K562 (cell line): ENCODE results near the gene FRMD4A. TPM values are rescaled to one million over a fixed set of nuclear protein-coding genes. Genes with fewer than 3 reads are reported as not detected.

Experiments
- ATAC-seq: fragments of 200-7000 bp; cut with Tn5 transposase; 3 replicates; pipeline ENCODE4 v1.9.1; 2020; ENCODE audit warnings: moderate library complexity
- BruUV-seq: library from RNA; stranded (reverse); fragments of 400-500 nt; replicated peaks from 2 replicates; lab custom pipeline; 2021; lab: Mats Ljungman, UMichigan
- CTCF ChIA-PET: fragments of 300-600 bp; formaldehyde crosslinking; extraction: SDS; loops from one replicate; lab custom pipeline; 2021; ENCODE audit warnings: low intra/inter-chr PET ratio; lab: Yijun Ruan, JAX
- POLR2A ChIA-PET: fragments of 300-600, 350-650 bp; sonication (Branson Sonifier 250); formaldehyde crosslinking; extraction: SDS; loops from one replicate; lab custom pipeline; 2021; ENCODE audit warnings: antibody characterized with exemption, inconsistent platforms; lab: Yijun Ruan, JAX
- DNase-seq, 4 experiments: peaks; one replicate each; pipeline versions ENCODE4 v3.0.0 to v3.0.0-alpha.2; 2011 to 2018; ENCODE audit warnings: low spot score in 3 of 4, mixed read lengths in 3 of 4; ENCODE audit errors: extremely low read depth in 1 of 4
- FAIRE-seq: peaks from 2 replicates; lab custom pipeline; 2011; peaks lifted over from hg19 to GRCh38; lab: Jason Lieb, UNC
- H2AFZ ChIP-seq: 2 replicates; pipeline ENCODE4 v1.6.0; 2011; ENCODE audit warnings: low read depth, low read length, control low read depth, inconsistent platforms
- H3K27ac ChIP-seq: fragments of 200-600 bp; 3 replicates; pipeline ENCODE4 v1.8.0; 2011; ENCODE audit warnings: low read depth, mild to moderate bottlenecking, control low read depth, inconsistent platforms, low read length, moderate library complexity, mixed read lengths; ENCODE audit errors: extremely low read depth
- H3K27me3 ChIP-seq, 2 experiments: fragments of 300-600 bp in 1 of 2; 2 replicates in 1 of 2; 3 replicates in 1 of 2; pipeline versions ENCODE4 v1.6.0 to v1.8.0; 2011; ENCODE audit warnings: inconsistent platforms in 2 of 2, low read length in 2 of 2, mild to moderate bottlenecking in 1 of 2, mixed read lengths in 1 of 2, moderate library complexity in 1 of 2; ENCODE audit not compliant: control insufficient read depth in 2 of 2, insufficient read depth in 2 of 2
- H3K36me3 ChIP-seq: fragments of 300-600 bp; 3 replicates; pipeline ENCODE4 v1.8.0; 2011; ENCODE audit warnings: mild to moderate bottlenecking, low read length, inconsistent platforms; ENCODE audit not compliant: control insufficient read depth, insufficient read depth
- H3K4me1 ChIP-seq, 2 experiments: fragments of 200-600 bp in 1 of 2; replicated peaks in 1 of 2; 2 replicates in 1 of 2; 3 replicates in 1 of 2; pipeline versions ENCODE4 v1.5.1 to v1.8.0; 2011; ENCODE audit warnings: inconsistent platforms in 2 of 2, low read length in 2 of 2, mild to moderate bottlenecking in 1 of 2, mixed read lengths in 1 of 2, moderate library complexity in 1 of 2; ENCODE audit not compliant: control insufficient read depth in 2 of 2, insufficient read depth in 2 of 2
- H3K4me2 ChIP-seq: 2 replicates; pipeline ENCODE4 v1.6.1; 2011; ENCODE audit warnings: low read length, control low read depth, inconsistent platforms, mixed read lengths; ENCODE audit not compliant: insufficient read depth
- H3K4me3 ChIP-seq: fragments of 200-600 bp; sonication (generic), shearing (Covaris generic); 2 replicates; pipeline ENCODE4 v1.5.1; 2016; ENCODE audit warnings: control low read depth, inconsistent platforms
- H3K79me2 ChIP-seq: fragments of 200-600 bp; 3 replicates; pipeline ENCODE4 v1.8.0; 2011; ENCODE audit warnings: low read length, inconsistent platforms; ENCODE audit not compliant: control insufficient read depth, insufficient read depth
- H3K9ac ChIP-seq, 2 experiments: 2 replicates each; pipeline versions ENCODE4 v1.6.0 to v1.6.1; 2011; ENCODE audit warnings: low read depth in 2 of 2, low read length in 2 of 2, control low read depth in 1 of 2, inconsistent platforms in 1 of 2, mild to moderate bottlenecking in 1 of 2, mixed read lengths in 1 of 2; ENCODE audit not compliant: insufficient read depth in 1 of 2
- H3K9me1 ChIP-seq: one replicate; pipeline ENCODE4 v1.6.0; 2011; ENCODE audit warnings: inconsistent platforms, mild to moderate bottlenecking, low read length, moderate library complexity; ENCODE audit not compliant: control insufficient read depth, insufficient read depth
- H3K9me3 ChIP-seq: replicated peaks from 2 replicates; pipeline ENCODE4 v1.5.1; 2011; ENCODE audit warnings: low read depth, low read length, inconsistent platforms; ENCODE audit not compliant: control insufficient read depth, insufficient read depth
- H4K20me1 ChIP-seq: replicated peaks from 2 replicates; pipeline ENCODE4 v1.6.1; 2011; ENCODE audit warnings: low read length, inconsistent platforms, mixed read lengths; ENCODE audit not compliant: control insufficient read depth, insufficient read depth
- ARHGAP35 ChIP-seq: fragments of 450-650 bp; IDR thresholded peaks from 2 replicates; pipeline ENCODE4 v1.6.1; 2018; ENCODE audit not compliant: partially characterized antibody
- ARID3A ChIP-seq: IDR thresholded peaks from 2 replicates; pipeline ENCODE4 v1.6.1; 2012; ENCODE audit warnings: low read depth, low read length, improper control_type of control experiment, borderline replicate concordance
- BRD4 ChIP-seq: fragments of 200-600 bp; sonication (generic); IDR thresholded peaks from 2 replicates; pipeline ENCODE4 v1.6.1; 2017; ENCODE audit warnings: inconsistent platforms
- EWSR1 ChIP-seq: fragments of 450-650 bp; IDR thresholded peaks from 2 replicates; pipeline ENCODE4 v1.6.1; 2018; ENCODE audit warnings: borderline replicate concordance, mild to moderate bottlenecking, low read depth, moderate library complexity; ENCODE audit not compliant: partially characterized antibody
- KLF6 ChIP-seq: fragments of 250-450 bp; sonication (Bioruptor Pico); IDR thresholded peaks from 2 replicates; pipeline ENCODE4 v1.4.0; 2020; ENCODE audit warnings: mild to moderate bottlenecking, moderate library complexity, borderline replicate concordance
- MNT ChIP-seq, 2 experiments: fragments of 450-650 bp; conservative IDR thresholded peaks; 2 replicates each; pipeline ENCODE4 v1.6.1; 2017; ENCODE audit warnings: mild to moderate bottlenecking in 2 of 2, moderate library complexity in 2 of 2
- MTA2 ChIP-seq: fragments of 450-650 bp; IDR thresholded peaks from 2 replicates; pipeline ENCODE4 v1.6.1; 2016; ENCODE audit warnings: low read depth
- NR2C1 ChIP-seq, 2 experiments: fragments of 450-650 bp; IDR thresholded peaks; 2 replicates each; pipeline ENCODE4 v1.6.1; 2017; ENCODE audit warnings: mild to moderate bottlenecking in 2 of 2, antibody characterized with exemption in 1 of 2, inconsistent platforms in 1 of 2, missing compliant biosample characterization in 1 of 2, missing genetic modification characterization in 1 of 2
- NR3C1 ChIP-seq: sonication (generic); formaldehyde crosslinking; IDR thresholded peaks from 2 replicates; pipeline ENCODE4 v1.8.1; 2022; ENCODE audit warnings: missing genetic modification reagents
- PCBP2 ChIP-seq: fragments of 200-400 bp; formaldehyde crosslinking; IDR thresholded peaks from 2 replicates; pipeline ENCODE4 v1.6.1; 2018; ENCODE audit warnings: low read length, low read depth, mild to moderate bottlenecking, moderate library complexity; ENCODE audit not compliant: poor library complexity, severe bottlenecking
- PRMT5 ChIP-seq: sonication (generic); formaldehyde crosslinking; IDR thresholded peaks from 2 replicates; pipeline ENCODE4 v1.5.0; 2020; ENCODE audit warnings: missing genetic modification reagents
- RUNX1 ChIP-seq: sonication (generic); IDR thresholded peaks from 2 replicates; pipeline ENCODE4 v1.6.1; 2016; ENCODE audit warnings: antibody characterized with exemption, low read depth
- SETDB1 ChIP-seq: IDR thresholded peaks from one replicate; pipeline ENCODE4 v1.6.1; 2012; ENCODE audit warnings: low read length, control low read depth, inconsistent platforms
- SMAD2 ChIP-seq: fragments of 150-350 bp; IDR thresholded peaks from 2 replicates; pipeline ENCODE4 v1.6.1; 2014; ENCODE audit warnings: low read depth, mild to moderate bottlenecking, low read length
- SRSF9 ChIP-seq: fragments of 200-400 bp; formaldehyde crosslinking; IDR thresholded peaks from 2 replicates; pipeline ENCODE4 v1.6.1; 2017; ENCODE audit warnings: low read depth, low read length, borderline replicate concordance
- ZBTB1 ChIP-seq: sonication (generic); formaldehyde crosslinking; IDR thresholded peaks from 2 replicates; pipeline ENCODE4 v1.8.1; 2023; ENCODE audit warnings: missing genetic modification reagents, low read depth, mild to moderate bottlenecking, borderline replicate concordance
- ZNF282 ChIP-seq: sonication (generic); formaldehyde crosslinking; IDR thresholded peaks from 2 replicates; pipeline ENCODE4 v1.8.1; 2023; ENCODE audit warnings: missing genetic modification reagents
- ZNF324 ChIP-seq: fragments of 250-450 bp; sonication (Bioruptor Pico); IDR thresholded peaks from 2 replicates; pipeline ENCODE4 v1.4.0; 2020; ENCODE audit warnings: mild to moderate bottlenecking
- ZNF707 ChIP-seq: fragments of 250-450 bp; sonication (Bioruptor Pico); conservative IDR thresholded peaks from 2 replicates; pipeline ENCODE4 v1.8.0; 2022; ENCODE audit warnings: inconsistent platforms, mild to moderate bottlenecking, moderate library complexity
- WGBS: fragments of 100-300 bp; shearing (Covaris generic); methylation state at CpG from one replicate; pipeline ENCODE4 v1.1.6; 2016; ENCODE audit warnings: low coverage, mixed read lengths; ENCODE audit not compliant: insufficient coverage; ENCODE audit errors: missing lambda C conversion rate; 5-methylcytosine and 5-hydroxymethylcytosine counted together
- in situ Hi-C: fragments of 300-500 bp; cut with MboI; formaldehyde crosslinking; loops from 4 replicates; pipeline ENCODE4 v1.15.0; 2018; ENCODE audit warnings: inconsistent platforms, mixed read lengths
- intact Hi-C: fragments of 100-400 bp; cut with micrococcal nuclease; formaldehyde crosslinking; loops from 2 replicates; pipeline ENCODE4 v1.14.2; 2022
- polyA plus RNA-seq, 8 experiments: library from polyadenylated mRNA; depleted of rRNA in 4 of 8; stranded (reverse) in 5 of 8; unstranded in 3 of 8; fragments of >200 nt; fragmentation: Nextera tagmentation in 2 of 8; fragmentation: Illumina TruSeq in 1 of 8; extraction: Ambion mirVana in 2 of 8; extraction: Trizol in 1 of 8; gene quantifications; 2 replicates each; pipeline versions ENCODE4 v1.2.1 to v1.2.3, GENCODE V29; 2011 to 2014; ENCODE audit warnings: inconsistent platforms in 1 of 8, missing spikeins in 1 of 8
- total RNA-seq, 7 experiments: library from RNA; depleted of rRNA in 6 of 7; stranded (reverse); fragments of >200 nt in 6 of 7; fragmentation: Illumina TruSeq in 2 of 7; extraction: Trizol in 2 of 7; gene quantifications; 2 replicates each; pipeline versions ENCODE4 v1.2.1 to v1.2.3, GENCODE V29; 2011 to 2021; ENCODE audit warnings: low replicate concordance in 1 of 7
- TF ChIP-seq, protein P1 (sequence below): sonication (generic); formaldehyde crosslinking; IDR thresholded peaks from 2 replicates; pipeline ENCODE4 v1.8.1; 2023; ENCODE audit warnings: mild to moderate bottlenecking, missing genetic modification reagents

The FRMD4A gene
- total and polyA plus RNA-seq, 9 of the 15 experiments (the other 6 are each of a cell fraction or from before 2014, with no cell fraction given), result 0.80 to 5.2 (median 3.0) TPM

DNA sequence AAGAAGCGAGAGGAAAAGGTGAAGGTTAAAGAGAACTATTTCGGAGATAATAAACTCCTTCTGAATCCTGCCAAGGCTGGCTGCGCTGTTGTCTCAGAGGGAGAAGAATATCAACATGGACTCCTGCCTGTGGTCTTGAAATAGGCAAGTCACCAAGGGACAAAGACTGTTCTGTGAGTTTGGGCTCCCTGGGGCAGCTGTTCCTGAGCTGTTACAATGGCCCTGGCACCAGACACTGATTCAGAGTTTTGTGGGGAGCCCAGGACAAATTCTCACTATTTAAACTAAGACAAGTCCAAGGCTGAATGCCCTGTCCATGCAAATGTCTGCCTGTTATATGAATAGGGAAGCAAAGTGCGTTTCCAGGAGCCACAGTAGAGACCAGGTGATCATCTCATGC, 662.6 kb downstream of the FRMD4A start:
- Histone ChIP-seq H3K9ac (no peak overlapping the region), H3K27me3 (no peaks in the 10 kb centered on the region; a peak in 1 of 5 replicates)
- in situ Hi-C loops, result no loop called here

More for the DNA sequence above, 662.6 kb downstream of the FRMD4A start:
- Histone ChIP-seq H3K4me3 (no peak overlapping the region), H3K36me3 (peaks cover 2% of the 10 kb centered on the region; the same call in 1 of the 3 replicates), H3K4me2 (no peak overlapping the region), H4K20me1 (no peaks in the 10 kb centered on the region), H3K9me1 (no peaks in the 10 kb centered on the region), H3K4me1 (no peaks in the 10 kb centered on the region), H3K79me2 (no peaks in the 10 kb centered on the region), H3K9me3 (no peaks in the 10 kb centered on the region), H3K27ac (no peak overlapping the region), H2AFZ (no peak overlapping the region)
- intact Hi-C loops, result no loop called here
- BruUV-seq, result no TSS peak
- FAIRE-seq (no peak), ATAC-seq (no peak), DNase-seq (no peak)
- ChIA-PET POLR2A (interaction anchor here (0.6 to 1.0 kb wide), 2 partner anchors 22 to 97 kb away, joined by 3 to 6 read pairs; no protein-coding TSS in a partner anchor), CTCF (no interaction called here)
- TF ChIP-seq MTA2, result no peak
- TF ChIP-seq RUNX1, result no peak
- TF ChIP-seq ZNF707 (CRISPR knock-in tag), result no peak
- no peak for TF ChIP-seq ZNF282 (CRISPR knock-in tag)
- no peak for TF ChIP-seq KLF6 (CRISPR knock-in tag)
- TF ChIP-seq SETDB1, result no peak
- TF ChIP-seq SMAD2, result no peak
- no peak for TF ChIP-seq ARHGAP35
- TF ChIP-seq ZNF324 (CRISPR knock-in tag), result no peak
- TF ChIP-seq NR2C1 (IDR thresholded peaks at IDR 0.05), result no peak
- no peak for TF ChIP-seq NR2C1 (tag; IDR thresholded peaks at IDR 0.05)
- TF ChIP-seq EWSR1, result no peak
- no peak for TF ChIP-seq MNT (conservative IDR thresholded peaks at IDR 0.05)
- TF ChIP-seq PRMT5 (CRISPR knock-in tag), result no peak
- TF ChIP-seq ZBTB1 (CRISPR knock-in tag), result no peak
- no peak for TF ChIP-seq BRD4
- TF ChIP-seq, protein P1, sequence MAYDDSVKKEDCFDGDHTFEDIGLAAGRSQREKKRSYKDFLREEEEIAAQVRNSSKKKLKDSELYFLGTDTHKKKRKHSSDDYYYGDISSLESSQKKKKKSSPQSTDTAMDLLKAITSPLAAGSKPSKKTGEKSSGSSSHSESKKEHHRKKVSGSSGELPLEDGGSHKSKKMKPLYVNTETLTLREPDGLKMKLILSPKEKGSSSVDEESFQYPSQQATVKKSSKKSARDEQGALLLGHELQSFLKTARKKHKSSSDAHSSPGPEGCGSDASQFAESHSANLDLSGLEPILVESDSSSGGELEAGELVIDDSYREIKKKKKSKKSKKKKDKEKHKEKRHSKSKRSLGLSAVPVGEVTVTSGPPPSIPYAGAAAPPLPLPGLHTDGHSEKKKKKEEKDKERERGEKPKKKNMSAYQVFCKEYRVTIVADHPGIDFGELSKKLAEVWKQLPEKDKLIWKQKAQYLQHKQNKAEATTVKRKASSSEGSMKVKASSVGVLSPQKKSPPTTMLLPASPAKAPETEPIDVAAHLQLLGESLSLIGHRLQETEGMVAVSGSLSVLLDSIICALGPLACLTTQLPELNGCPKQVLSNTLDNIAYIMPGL (CRISPR knock-in tag), result no peak
- TF ChIP-seq NR3C1 (CRISPR knock-in tag), result no peak
- TF ChIP-seq PCBP2, result no peak
- no peak for TF ChIP-seq SRSF9
- TF ChIP-seq ARID3A, result no peak
- WGBS, result 15% methylated on average over 4 of the region's 4 CpGs
